Sigmoid colon (tissue), 3 donors: ENCODE results near the gene DVL3.

Experiments
- POLR2A ChIP-seq, 2 donors: fragments of 450-650 bp; IDR thresholded peaks; one replicate each; pipeline ENCODE4 v1.6.1; 2016; ENCODE audit warnings: antibody characterized with exemption in 2 of 2, mild to moderate bottlenecking in 2 of 2, moderate library complexity in 2 of 2
- TF ChIP-seq, protein P1 (sequence below), 4 experiments: fragments of 450-650 bp in 3 of 4; fragments of 200-600 bp in 1 of 4; IDR thresholded peaks; one replicate each; pipeline ENCODE4 v1.5.1; 2016 to 2019; ENCODE audit warnings: antibody characterized with exemption in 4 of 4, mild to moderate bottlenecking in 3 of 4, moderate library complexity in 2 of 4

DNA sequence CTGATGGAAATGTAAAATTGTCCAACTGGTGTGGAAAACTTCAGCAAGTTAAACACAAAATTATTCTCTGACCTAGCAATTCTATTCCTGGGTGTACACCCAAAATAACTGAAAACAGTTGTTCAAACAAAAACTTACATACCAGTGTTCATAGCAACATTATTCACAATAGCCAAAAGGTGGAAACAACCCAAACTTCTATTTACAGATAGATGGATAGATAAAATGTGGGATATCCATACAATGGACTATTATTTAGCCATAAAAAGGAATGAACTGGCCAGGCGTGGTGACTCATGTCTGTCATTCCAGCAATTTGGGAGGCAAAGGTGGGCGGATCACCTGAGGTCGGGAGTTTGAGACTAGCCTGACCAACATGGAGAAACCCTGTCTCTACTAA lies 67.3 kb downstream of the DVL3 start:
- no peak for TF ChIP-seq POLR2A (IDR thresholded peaks at IDR 0.05)
- TF ChIP-seq, protein P1, sequence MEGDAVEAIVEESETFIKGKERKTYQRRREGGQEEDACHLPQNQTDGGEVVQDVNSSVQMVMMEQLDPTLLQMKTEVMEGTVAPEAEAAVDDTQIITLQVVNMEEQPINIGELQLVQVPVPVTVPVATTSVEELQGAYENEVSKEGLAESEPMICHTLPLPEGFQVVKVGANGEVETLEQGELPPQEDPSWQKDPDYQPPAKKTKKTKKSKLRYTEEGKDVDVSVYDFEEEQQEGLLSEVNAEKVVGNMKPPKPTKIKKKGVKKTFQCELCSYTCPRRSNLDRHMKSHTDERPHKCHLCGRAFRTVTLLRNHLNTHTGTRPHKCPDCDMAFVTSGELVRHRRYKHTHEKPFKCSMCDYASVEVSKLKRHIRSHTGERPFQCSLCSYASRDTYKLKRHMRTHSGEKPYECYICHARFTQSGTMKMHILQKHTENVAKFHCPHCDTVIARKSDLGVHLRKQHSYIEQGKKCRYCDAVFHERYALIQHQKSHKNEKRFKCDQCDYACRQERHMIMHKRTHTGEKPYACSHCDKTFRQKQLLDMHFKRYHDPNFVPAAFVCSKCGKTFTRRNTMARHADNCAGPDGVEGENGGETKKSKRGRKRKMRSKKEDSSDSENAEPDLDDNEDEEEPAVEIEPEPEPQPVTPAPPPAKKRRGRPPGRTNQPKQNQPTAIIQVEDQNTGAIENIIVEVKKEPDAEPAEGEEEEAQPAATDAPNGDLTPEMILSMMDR (IDR thresholded peaks at IDR 0.05): no peak
